Measurements from ENCODE around the gene DHODH.

DNA sequence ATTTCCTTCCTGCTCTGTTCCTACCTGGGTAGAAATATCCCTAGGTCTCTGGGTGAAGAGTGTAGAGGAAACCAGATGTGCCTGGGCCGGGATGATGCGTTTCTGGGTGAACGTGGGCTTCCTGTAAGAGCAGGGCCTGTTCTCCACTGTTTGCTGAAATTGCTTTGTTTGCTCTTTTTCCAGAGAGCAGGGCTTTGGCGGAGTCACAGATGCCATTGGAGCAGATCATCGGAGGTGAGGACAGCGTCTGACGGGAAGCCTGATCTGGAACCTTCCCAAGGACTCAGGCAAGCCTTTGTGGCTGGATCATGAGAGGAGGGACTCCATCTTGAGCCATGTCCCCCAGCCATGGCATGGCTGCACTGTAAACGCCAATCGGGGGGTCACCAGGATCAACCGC, 15.4 kb downstream of the DHODH start:
- TF ChIP-seq CTCF (IDR thresholded peaks at IDR 0.05; ENCODE audit: control extremely low read depth in 1 of 3, insufficient read depth in 1 of 3, low read depth in 1 of 3, low read length in 3 of 3) = no peak
- no peak for TF ChIP-seq BRCA1 (IDR thresholded peaks at IDR 0.05; ENCODE audit: low read depth, low read length)
- no peak for TF ChIP-seq JUN (IDR thresholded peaks at IDR 0.05; ENCODE audit: low read depth, low read length)
- no peak for TF ChIP-seq EP300 (IDR thresholded peaks at IDR 0.05; ENCODE audit: borderline replicate concordance in 1 of 2, low read depth in 2 of 2, low read length in 2 of 2)
